Neuronal stem cell (in vitro differentiated cells): ENCODE results near the gene ZFP36L1.

Source experiments
- DNase-seq: peaks from one replicate; pipeline ENCODE4 v3.0.0-alpha.2; 2013; ENCODE audit warnings: low spot score
- H2AFZ ChIP-seq: one replicate; pipeline ENCODE4 v1.6.1; 2013; ENCODE audit warnings: mild to moderate bottlenecking, low read length, inconsistent platforms
- H2AK5ac ChIP-seq: 2 replicates; pipeline ENCODE4 v1.6.1; 2013; ENCODE audit warnings: low read depth, mild to moderate bottlenecking, inconsistent platforms, low read length, moderate library complexity, mixed read lengths
- H2BK120ac ChIP-seq: 2 replicates; pipeline ENCODE4 v1.6.1; 2013; ENCODE audit warnings: low read depth, mild to moderate bottlenecking, inconsistent platforms, low read length, moderate library complexity, mixed read lengths
- H2BK12ac ChIP-seq: one replicate; pipeline ENCODE4 v1.6.1; 2013; ENCODE audit warnings: low read length, inconsistent platforms
- H2BK15ac ChIP-seq: 2 replicates; pipeline ENCODE4 v1.6.1; 2013; ENCODE audit warnings: mild to moderate bottlenecking, low read length, inconsistent platforms, mixed read lengths
- H2BK5ac ChIP-seq: one replicate; pipeline ENCODE4 v1.6.1; 2013; ENCODE audit warnings: inconsistent platforms, mild to moderate bottlenecking, low read length, moderate library complexity
- H3K14ac ChIP-seq: one replicate; pipeline ENCODE4 v1.6.1; 2013; ENCODE audit warnings: low read length, inconsistent platforms
- H3K18ac ChIP-seq: 2 replicates; pipeline ENCODE4 v1.6.1; 2013; ENCODE audit warnings: low read length, inconsistent platforms
- H3K23ac ChIP-seq: 2 replicates; pipeline ENCODE4 v1.6.1; 2013; ENCODE audit warnings: low read depth, mild to moderate bottlenecking, mixed read lengths, low read length, inconsistent platforms; ENCODE audit not compliant: poor library complexity
- H3K27ac ChIP-seq: replicated peaks from 3 replicates; pipeline ENCODE4 v1.5.1; 2013; ENCODE audit warnings: low read length, inconsistent platforms
- H3K27me3 ChIP-seq, 3 experiments: 2 replicates each; pipeline ENCODE4 v1.6.1; 2013; ENCODE audit warnings: low read length in 3 of 3, mild to moderate bottlenecking in 2 of 3, inconsistent platforms in 1 of 3, low read depth in 1 of 3, mixed read lengths in 1 of 3, moderate library complexity in 1 of 3; ENCODE audit not compliant: control insufficient read depth in 3 of 3, insufficient read depth in 3 of 3
- H3K36me3 ChIP-seq, 2 donors: replicated peaks in 1 of 2; 2 replicates each; pipeline ENCODE4 v1.6.1; 2013; ENCODE audit warnings: low read length in 2 of 2; ENCODE audit not compliant: control insufficient read depth in 2 of 2, insufficient read depth in 2 of 2
- H3K4ac ChIP-seq: 2 replicates; pipeline ENCODE4 v1.6.1; 2013; ENCODE audit warnings: inconsistent platforms, mild to moderate bottlenecking, low read length, moderate library complexity
- H3K4me1 ChIP-seq, 2 donors: 1 replicate in 1 of 2; 2 replicates in 1 of 2; pipeline ENCODE4 v1.6.1; 2013; ENCODE audit warnings: low read length in 2 of 2, low read depth in 1 of 2; ENCODE audit not compliant: control insufficient read depth in 2 of 2, insufficient read depth in 1 of 2
- H3K4me2 ChIP-seq: one replicate; pipeline ENCODE4 v1.6.1; 2013; ENCODE audit warnings: mild to moderate bottlenecking, low read length, inconsistent platforms; ENCODE audit not compliant: insufficient read depth, poor library complexity, severe bottlenecking
- H3K4me3 ChIP-seq, 2 donors: 2 replicates each; pipeline ENCODE4 v1.5.1; 2013; ENCODE audit warnings: low read length in 2 of 2, mild to moderate bottlenecking in 2 of 2, inconsistent platforms in 1 of 2, moderate library complexity in 1 of 2
- H3K79me1 ChIP-seq: one replicate; pipeline ENCODE4 v1.6.1; 2013; ENCODE audit warnings: low read depth, mild to moderate bottlenecking, inconsistent platforms, low read length, moderate library complexity
- H3K9ac ChIP-seq: one replicate; pipeline ENCODE4 v1.6.1; 2013; ENCODE audit warnings: mild to moderate bottlenecking, low read depth, low read length, inconsistent platforms; ENCODE audit not compliant: poor library complexity
- H3K9me3 ChIP-seq, 2 donors: replicated peaks in 1 of 2; 2 replicates each; pipeline versions ENCODE3 to v1.6.1; 2013; ENCODE audit warnings: low read length in 2 of 2, mild to moderate bottlenecking in 2 of 2, inconsistent platforms in 1 of 2, low read depth in 1 of 2, mixed read lengths in 1 of 2, moderate library complexity in 1 of 2; ENCODE audit not compliant: control insufficient read depth in 2 of 2, insufficient read depth in 1 of 2
- H4K8ac ChIP-seq: one replicate; pipeline ENCODE4 v1.6.1; 2013; ENCODE audit warnings: low read depth, mild to moderate bottlenecking, inconsistent platforms, low read length, moderate library complexity
- H4K91ac ChIP-seq: one replicate; pipeline ENCODE4 v1.6.1; 2013; ENCODE audit warnings: low read length, low read depth, mild to moderate bottlenecking, inconsistent platforms; ENCODE audit not compliant: poor library complexity
- WGBS, 2 donors: extraction: QIAGEN DNeasy Blood & Tissue Kit; methylation state at CpG; one replicate each; pipeline ENCODE4 v1.1.7; 2013; ENCODE audit warnings: missing lambda C conversion rate in 2 of 2, mixed read lengths in 1 of 2; ENCODE audit not compliant: insufficient read length in 2 of 2, insufficient replicate concordance in 1 of 2; ENCODE audit errors: extremely low coverage in 2 of 2; 5-methylcytosine and 5-hydroxymethylcytosine counted together

Gene ZFP36L1

GRCh38 chr14:68787092-68787992, 5.5 kb downstream of the ZFP36L1 start:
- Histone ChIP-seq H2BK12ac (no peak overlapping the region), H3K4ac (no peak overlapping the region), H3K4me1 (peaks cover 10 to 22% of the 10 kb centered on the region in 2 donors), H2AFZ (no peak overlapping the region), H3K4me2 (no peak overlapping the region), H4K91ac (no peak overlapping the region), H3K14ac (no peak overlapping the region), H3K4me3 (no peak overlapping the region), H2BK15ac (no peak overlapping the region), H3K18ac (peak overlapping the region; percentile 25), H2BK120ac (no peak overlapping the region), H2AK5ac (no peak overlapping the region), H3K36me3 (peaks cover 25 to 57% of the 10 kb centered on the region in 2 donors), H4K8ac (no peak overlapping the region), H3K23ac (peak overlapping the region; percentile 25), H3K27ac (peak overlapping the region; percentile 35), H3K79me1 (peaks cover 9% of the 10 kb centered on the region), H3K9ac (peak overlapping the region; percentile 54), H3K27me3 (no peaks in the 10 kb centered on the region), H2BK5ac (no peak overlapping the region), H3K9me3 (peaks cover 0 to 6% of the 10 kb centered on the region in 2 donors)
- no peak for DNase-seq
- no CpG with 5 or more reads among the region's 15 CpGs for WGBS, 2 donors

GRCh38 chr14:68786491-68787091, 6.3 kb downstream of the ZFP36L1 start:
- Histone ChIP-seq H3K4ac (no peak overlapping the region), H3K27ac (peak overlapping the region; percentile 35), H2BK120ac (no peak overlapping the region), H3K23ac (no peak overlapping the region), H4K8ac (no peak overlapping the region), H2BK5ac (no peak overlapping the region), H3K4me3 (no peak overlapping the region), H2AK5ac (no peak overlapping the region), H4K91ac (no peak overlapping the region), H3K18ac (no peak overlapping the region), H3K9ac (no peak overlapping the region), H3K9me3 (peaks cover 0 to 6% of the 10 kb centered on the region in 2 donors), H2AFZ (no peak overlapping the region), H3K27me3 (no peaks in the 10 kb centered on the region), H3K4me1 (peaks cover 10 to 22% of the 10 kb centered on the region in 2 donors), H3K79me1 (peaks cover 9% of the 10 kb centered on the region), H3K4me2 (no peak overlapping the region), H2BK12ac (no peak overlapping the region), H3K36me3 (peaks cover 25 to 54% of the 10 kb centered on the region in 2 donors), H3K14ac (no peak overlapping the region), H2BK15ac (no peak overlapping the region)
- no CpG with 5 or more reads among the region's 6 CpGs for whole genome bisulfite sequencing, 2 donors
- DNase-seq = no peak

GRCh38 chr14:68785534-68786490, 7.1 kb downstream of the ZFP36L1 start:
- no peak for DNase-seq

More at GRCh38 chr14:68785534-68786490, 7.1 kb downstream of the ZFP36L1 start:
- H2AK5ac ChIP-seq = no peak overlapping the region
- H3K4me2 ChIP-seq = no peak overlapping the region
- no peak overlapping the region for H3K9ac ChIP-seq
- no peak overlapping the region for H2AFZ ChIP-seq
- H3K9me3 ChIP-seq = peaks cover 0 to 6% of the 10 kb centered on the region in 2 donors
- no peak overlapping the region for H2BK5ac ChIP-seq
- H2BK15ac ChIP-seq = no peak overlapping the region
- H2BK120ac ChIP-seq = no peak overlapping the region
- H4K91ac ChIP-seq = no peak overlapping the region
- no peak overlapping the region for H3K18ac ChIP-seq
- H2BK12ac ChIP-seq = no peak overlapping the region
- H3K36me3 ChIP-seq = peaks cover 23 to 46% of the 10 kb centered on the region in 2 donors
- H3K4me3 ChIP-seq = no peak overlapping the region
- H3K4ac ChIP-seq = no peak overlapping the region
- no peak overlapping the region for H4K8ac ChIP-seq
- H3K23ac ChIP-seq = no peak overlapping the region
- H3K4me1 ChIP-seq = peaks cover 14 to 28% of the 10 kb centered on the region in 2 donors
- no CpG with 5 or more reads among the region's 5 CpGs for WGBS, 2 donors
- no peak overlapping the region for H3K14ac ChIP-seq
- H3K79me1 ChIP-seq = peaks cover 9% of the 10 kb centered on the region
- H3K27ac ChIP-seq = peak overlapping the region; percentile 25
- H3K27me3 ChIP-seq = no peaks in the 10 kb centered on the region
